Psoas muscle (tissue), 8 donors: ENCODE data around the gene SAMD4A. TPM values are rescaled to one million over a fixed set of nuclear protein-coding genes. Genes with fewer than 3 reads are reported as not detected.

Experiments
- ATAC-seq, 4 donors: fragments of 200-7000 bp; cut with Tn5 transposase; one replicate each; pipeline ENCODE4 v1.9.1; 2020; ENCODE audit warnings: moderate library complexity in 3 of 4, mild to moderate bottlenecking in 2 of 4
- DNase-seq, 2 donors: peaks; one replicate each; pipeline ENCODE4 v3.0.0-alpha.2; 2020
- H3K27ac ChIP-seq: fragments of 200-600 bp; one replicate; pipeline ENCODE4 v1.8.0; 2022
- H3K27me3 ChIP-seq, 3 donors: fragments of 200-600 bp in 1 of 3; one replicate each; pipeline versions ENCODE4 v1.6.1 to v1.8.0; 2013 to 2022; ENCODE audit warnings: low read length in 2 of 3, mild to moderate bottlenecking in 2 of 3, moderate library complexity in 1 of 3; ENCODE audit not compliant: insufficient read depth in 3 of 3
- H3K36me3 ChIP-seq, 2 donors: fragments of 200-600 bp in 1 of 2; one replicate each; pipeline versions ENCODE4 v1.6.1 to v1.8.0; 2013 to 2022; ENCODE audit warnings: low read depth in 1 of 2, mild to moderate bottlenecking in 1 of 2, moderate library complexity in 1 of 2; ENCODE audit not compliant: insufficient read depth in 1 of 2
- H3K4me1 ChIP-seq: fragments of 200-600 bp; one replicate; pipeline ENCODE4 v1.8.0; 2022
- H3K4me3 ChIP-seq: fragments of 200-600 bp; one replicate; pipeline ENCODE4 v1.8.0; 2022; ENCODE audit warnings: mild to moderate bottlenecking
- H3K9me3 ChIP-seq: fragments of 200-600 bp; one replicate; pipeline ENCODE4 v1.8.0; 2022
- CTCF ChIP-seq: fragments of 200-600 bp; IDR thresholded peaks from one replicate; pipeline ENCODE4 v1.8.0; 2022; ENCODE audit warnings: antibody characterized with exemption
- WGBS, 3 donors: extraction: QIAGEN DNeasy Blood & Tissue Kit; methylation state at CpG; one replicate each; pipeline versions ENCODE4 v1.1.6 to v1.1.7; 2013; 5-methylcytosine and 5-hydroxymethylcytosine counted together
- intact Hi-C, 2 donors: fragments of 100-400 bp; cut with DNase I; formaldehyde crosslinking; loops; one replicate each; pipeline versions ENCODE4 v1.11.0 to v1.14.2; 2022
- polyA plus RNA-seq, 3 donors: library from polyadenylated mRNA; stranded (reverse); fragments of 200-250 nt; gene quantifications; one replicate each; pipeline ENCODE4 v1.2.3, GENCODE V29; 2013
- total RNA-seq, 4 donors: library from RNA; stranded (reverse); fragmentation: NEBNext Ultra II Directional in 2 of 4; extraction: Animal tissue kit (Norgen Biotek cat#: 25700) in 2 of 4; gene quantifications; one replicate each; pipeline versions ENCODE4 v1.2.1 to v1.2.4, GENCODE V29; 2021 to 2023
- donor health status: healthy with polysubstance abuse.
- donor health status: DM: no; HTN: no; CAD: no; lungs with moderate emphysema.
- donor health status: Bipolar disorder and iron deficiency.
- donor health status: healthy.
- donor health status: DM: yes; HTN: yes; CAD: no.
- donor health status: DM: no; HTN: no; CAD: no.
- donor health status: DM: no; HTN: no; CAD: no.
- donor health status: DM: yes; HTN: yes; CAD: no.

The SAMD4A gene
- total and polyA plus RNA-seq, 7 donors, result 9.6 to 139 (median 67.9) TPM

- WGBS, 3 donors, result 40 to 52% (median 50%) methylated on average over 4 of the region's 4 CpGs
- no peak for DNase-seq
- no peak overlapping the region for H3K27ac ChIP-seq
These were observed 22.9 kb downstream of the SAMD4A start for GRCh38 chr14:54589843-54590242.

GRCh38 chr14:54590481-54590880 lies 23.6 kb downstream of the SAMD4A start:
- Histone ChIP-seq H3K27me3 (no peaks in the 10 kb centered on the region), H3K9me3 (no peaks in the 10 kb centered on the region), H3K36me3 (no peaks in the 10 kb centered on the region), H3K4me1 (peaks cover 60% of the 10 kb centered on the region), H3K27ac (no peak overlapping the region), H3K4me3 (no peak overlapping the region)
- DNase-seq (no peak), ATAC-seq (peak in 3 of 4 donors; percentile 36 to 64 (median 62))
- TF ChIP-seq CTCF, result no peak
- intact Hi-C loops, result no loop called here

More at GRCh38 chr14:54589843-54590242, 22.9 kb downstream of the SAMD4A start:
- intact Hi-C loops, result no loop called here
- H3K36me3 ChIP-seq, result no peaks in the 10 kb centered on the region
- peaks cover 57% of the 10 kb centered on the region for H3K4me1 ChIP-seq
- no peaks in the 10 kb centered on the region for H3K27me3 ChIP-seq
- no peak overlapping the region for H3K4me3 ChIP-seq
- no peaks in the 10 kb centered on the region for H3K9me3 ChIP-seq
- peak in 3 of 4 donors; percentile 40 to 69 (median 52) for ATAC-seq
- no peak for TF ChIP-seq CTCF

GRCh38 chr14:54591461-54591860 lies 24.5 kb downstream of the SAMD4A start:
- no peak overlapping the region for H3K27ac ChIP-seq
- ATAC-seq (peak in 1 of 4 donors; percentile 37), DNase-seq (no peak)
- intact Hi-C loops, result no loop called here
- H3K36me3 ChIP-seq, result no peaks in the 10 kb centered on the region
- WGBS, 3 donors, result 57 to 91% (median 76%) methylated on average over 1 of the region's 1 CpG
- no peak overlapping the region for H3K4me3 ChIP-seq
- H3K4me1 ChIP-seq, result peaks cover 60% of the 10 kb centered on the region
- no peak for TF ChIP-seq CTCF
- H3K27me3 ChIP-seq, result no peaks in the 10 kb centered on the region
- no peaks in the 10 kb centered on the region for H3K9me3 ChIP-seq

GRCh38 chr14:54591866-54592265 lies 24.9 kb downstream of the SAMD4A start:
- H3K36me3 ChIP-seq, result no peaks in the 10 kb centered on the region
- no peaks in the 10 kb centered on the region for H3K27me3 ChIP-seq
- ATAC-seq, result no peak
- no peak for DNase-seq
- TF ChIP-seq CTCF, result no peak
- peaks cover 60% of the 10 kb centered on the region for H3K4me1 ChIP-seq
- WGBS, 3 donors, result 64 to 76% (median 68%) methylated on average over 4 of the region's 4 CpGs
- H3K27ac ChIP-seq, result no peak overlapping the region
- intact Hi-C loops, result no loop called here
- no peaks in the 10 kb centered on the region for H3K9me3 ChIP-seq
- no peak overlapping the region for H3K4me3 ChIP-seq

- Histone ChIP-seq H3K27ac (peak overlapping the region; percentile 19), H3K27me3 (no peaks in the 10 kb centered on the region), H3K4me3 (no peak overlapping the region), H3K4me1 (peaks cover 62% of the 10 kb centered on the region), H3K36me3 (no peaks in the 10 kb centered on the region), H3K9me3 (no peaks in the 10 kb centered on the region)
- no peak for TF ChIP-seq CTCF
- ATAC-seq (no peak), DNase-seq (no peak)
- 56 to 64% (median 64%) methylated on average over 1 of the region's 1 CpG for WGBS, 3 donors
- intact Hi-C loops, result no loop called here
These were observed 26.9 kb downstream of the SAMD4A start for GRCh38 chr14:54593860-54594259.
